Measurements from ENCODE around the gene CRIP1.

The CRIP1 gene

DNA sequence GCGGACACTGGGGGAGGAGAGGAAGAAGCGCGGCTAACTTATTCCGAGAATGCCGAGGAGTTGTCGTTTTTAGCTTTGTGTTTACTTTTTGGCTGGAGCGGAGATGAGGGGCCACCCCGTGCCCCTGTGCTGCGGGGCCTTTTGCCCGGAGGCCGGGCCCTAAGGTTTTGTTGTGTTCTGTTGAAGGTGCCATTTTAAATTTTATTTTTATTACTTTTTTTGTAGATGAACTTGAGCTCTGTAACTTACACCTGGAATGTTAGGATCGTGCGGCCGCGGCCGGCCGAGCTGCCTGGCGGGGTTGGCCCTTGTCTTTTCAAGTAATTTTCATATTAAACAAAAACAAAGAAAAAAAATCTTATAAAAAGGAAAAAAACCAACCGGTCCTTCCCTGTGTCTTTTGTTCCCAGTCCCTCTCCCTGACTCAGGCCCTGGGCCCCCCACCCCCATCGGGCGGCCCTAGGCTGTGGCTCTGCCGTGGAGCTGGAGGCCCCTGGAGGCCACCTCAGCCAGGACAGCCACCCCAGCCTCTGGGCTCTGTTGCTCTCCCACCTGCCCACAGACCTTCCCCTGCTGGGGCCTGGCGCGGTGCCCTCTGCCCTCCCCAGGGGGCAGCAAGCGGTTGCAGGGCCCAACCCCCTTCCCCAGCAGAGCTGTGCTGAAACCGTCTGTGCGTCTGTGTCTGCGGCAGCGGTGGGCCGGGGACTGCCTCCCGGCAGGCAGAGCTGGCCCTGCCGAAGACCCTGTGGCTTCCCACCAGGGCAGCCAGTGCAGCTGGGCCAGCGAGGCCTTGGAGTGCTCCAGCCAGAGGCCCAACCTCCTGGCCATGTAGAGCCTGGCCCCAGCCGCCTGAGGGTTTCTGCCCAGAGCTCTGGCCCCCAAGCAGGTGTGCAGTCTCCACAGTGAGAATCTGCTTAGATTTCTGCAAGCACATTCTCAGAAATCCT is 16.1 kb upstream of the CRIP1 start:
- DNase-seq (ENCODE audit: low read depth in 3 of 3), result no peak

DNA sequence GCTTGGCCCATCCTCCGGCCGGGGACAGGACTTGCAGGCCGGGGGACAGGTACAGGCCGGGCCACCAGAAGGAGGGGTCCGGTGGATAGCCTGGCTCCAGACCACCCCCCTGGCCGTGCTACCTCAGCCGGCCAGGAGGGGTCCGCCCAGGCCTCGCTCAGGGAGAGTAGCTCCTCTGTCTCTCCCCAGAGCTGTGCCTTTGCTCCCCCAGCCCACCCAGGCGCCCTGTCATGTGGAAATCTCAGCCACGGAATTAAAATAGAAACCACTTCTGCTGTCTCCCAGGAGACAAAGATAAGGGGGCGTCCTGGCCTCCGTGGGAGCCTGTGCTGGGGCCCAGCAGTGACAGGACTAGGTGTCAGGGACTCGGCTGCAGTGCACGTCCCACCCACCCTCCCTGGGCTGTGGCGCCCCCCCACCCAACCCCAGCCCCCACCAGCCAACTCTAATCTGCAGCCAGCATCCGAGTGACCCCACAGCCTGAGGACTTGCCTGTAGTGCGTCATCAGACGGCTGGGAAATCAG is 15.3 kb upstream of the CRIP1 start:
- DNase-seq (ENCODE audit: low read depth in 3 of 3), result no peak

DNA sequence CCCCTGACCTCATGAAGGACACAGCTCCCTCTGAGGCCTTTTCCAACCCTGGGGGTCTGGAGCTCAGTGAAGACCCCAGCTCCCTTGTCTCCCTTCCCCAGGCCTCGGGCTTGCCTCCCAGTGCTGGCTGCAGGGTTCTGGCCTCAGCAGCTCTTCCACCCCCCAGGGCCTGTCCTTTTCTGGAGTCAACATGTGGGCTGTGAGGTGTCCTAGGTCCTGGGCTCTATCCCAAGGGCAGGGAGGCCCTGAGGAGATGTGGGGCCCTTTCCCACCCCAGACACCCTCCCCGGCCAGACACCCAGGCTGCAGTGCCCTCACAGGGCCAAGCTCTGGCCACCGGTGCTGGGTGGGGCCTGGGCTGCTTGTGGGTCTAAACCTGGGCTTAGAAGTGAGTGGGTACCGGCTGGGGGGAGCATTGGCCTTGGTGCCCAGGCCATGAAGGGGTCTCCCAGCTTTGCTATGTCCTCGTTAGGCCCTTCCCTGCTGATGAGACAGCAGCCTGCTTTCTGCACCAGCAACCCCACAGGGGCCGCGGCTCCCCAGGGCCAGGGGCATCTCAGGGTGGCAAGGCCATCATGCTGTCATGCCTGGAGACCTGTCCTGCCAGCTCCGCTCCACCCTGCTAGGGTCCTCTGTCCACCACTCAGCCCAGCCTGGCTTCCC is 14.7 kb upstream of the CRIP1 start:
- no peak for DNase-seq (ENCODE audit: low read depth in 3 of 3)

DNA sequence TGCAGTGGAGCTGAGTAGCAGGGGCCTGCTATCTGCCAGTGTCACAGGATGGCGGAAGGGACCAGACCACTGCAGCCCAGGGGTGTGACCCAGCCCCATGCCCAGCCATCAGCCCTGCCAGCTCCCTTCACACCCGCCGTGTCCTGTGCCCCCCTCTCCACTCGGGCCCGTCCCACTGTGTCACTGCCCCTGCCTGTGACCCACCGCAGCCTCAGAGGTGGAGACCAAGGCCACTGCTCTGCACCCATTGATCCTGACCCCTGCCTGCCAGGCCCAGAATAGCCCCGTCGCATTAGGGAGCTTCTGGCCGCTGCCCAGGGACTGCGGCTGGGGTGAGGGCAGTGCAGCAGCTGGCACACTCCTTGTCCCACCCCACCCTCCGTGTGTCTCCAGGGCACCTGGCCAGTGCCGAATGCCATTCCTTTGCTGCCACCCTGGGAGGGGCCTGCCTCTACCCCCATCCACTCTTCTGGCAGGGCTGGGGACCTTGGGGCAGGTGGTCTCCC is 14.1 kb upstream of the CRIP1 start:
- no peak for DNase-seq (ENCODE audit: low read depth in 3 of 3)

DNA sequence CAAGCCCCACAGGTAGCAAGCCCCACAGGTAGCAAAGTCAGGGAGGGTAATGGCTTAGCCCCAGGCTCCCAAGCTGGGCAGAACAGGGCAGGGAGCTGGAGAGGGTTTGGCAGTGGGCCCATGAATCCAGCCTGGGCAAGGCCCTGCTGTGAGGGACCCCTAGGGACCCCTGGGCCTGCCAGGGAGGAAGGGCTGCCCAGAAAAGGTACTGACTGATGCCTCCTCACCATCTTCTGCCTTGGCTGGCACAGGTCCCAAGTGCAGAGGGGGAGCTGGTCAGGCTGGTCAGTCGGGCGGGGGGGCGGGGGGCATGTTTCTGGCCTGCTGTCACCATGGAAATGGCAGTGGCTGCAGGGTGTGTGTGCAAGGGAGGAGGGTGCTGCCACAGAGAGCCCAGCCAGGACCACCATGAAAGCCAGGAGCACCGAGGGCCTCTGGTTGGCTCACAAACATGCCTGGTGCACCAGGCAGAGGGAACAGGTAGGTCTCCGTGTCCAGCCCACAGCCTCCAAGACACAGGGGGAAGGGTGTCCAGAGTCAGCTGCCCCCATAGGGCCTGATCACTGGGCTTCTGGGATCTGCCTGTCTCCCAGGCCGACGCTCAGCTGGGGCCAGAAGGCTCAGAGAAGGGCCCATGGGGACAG is 13.5 kb upstream of the CRIP1 start:
- no peak for DNase-seq (ENCODE audit: low read depth in 3 of 3)

DNA sequence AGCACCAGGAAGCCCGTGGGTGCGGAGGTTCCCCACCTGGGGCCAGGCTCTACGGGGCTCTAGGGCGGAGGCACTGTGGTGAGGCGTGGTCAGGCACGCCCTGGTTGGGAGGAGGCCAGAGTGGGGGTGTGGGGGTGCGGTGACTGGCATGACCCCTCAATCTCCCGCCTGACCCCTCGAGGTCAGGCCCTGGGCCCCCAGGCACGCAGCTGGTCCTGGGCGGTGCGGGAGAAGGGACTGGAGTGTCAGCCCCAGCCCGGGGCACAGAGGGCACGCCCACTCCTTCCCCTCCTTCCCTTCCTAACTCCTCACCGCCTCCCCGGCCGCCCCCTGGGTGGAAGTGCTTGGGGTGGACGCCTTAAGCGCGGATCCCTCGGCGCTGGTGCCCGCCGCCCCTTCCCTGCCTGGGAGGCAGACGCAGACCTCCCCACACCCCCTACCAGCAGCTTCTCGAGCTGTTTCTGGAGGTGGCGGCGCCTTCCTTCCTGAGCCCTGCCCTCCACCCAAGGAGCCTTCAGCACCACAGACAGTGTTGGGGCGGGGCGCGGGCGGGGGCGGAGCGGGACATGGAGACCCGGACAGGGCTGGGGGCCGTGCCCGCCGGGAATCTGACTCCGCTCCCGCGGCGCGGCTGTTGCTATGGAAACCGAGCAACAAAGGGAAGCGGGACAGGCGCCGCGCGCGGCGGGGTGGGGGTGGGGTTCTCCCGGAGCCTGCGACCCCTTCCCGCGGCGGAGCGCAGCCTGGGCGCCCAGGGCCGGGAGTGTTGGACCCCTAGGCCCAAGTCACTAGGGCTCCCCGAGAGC is 12.8 kb upstream of the CRIP1 start:
- no peak for DNase-seq (ENCODE audit: low read depth in 3 of 3)

DNA sequence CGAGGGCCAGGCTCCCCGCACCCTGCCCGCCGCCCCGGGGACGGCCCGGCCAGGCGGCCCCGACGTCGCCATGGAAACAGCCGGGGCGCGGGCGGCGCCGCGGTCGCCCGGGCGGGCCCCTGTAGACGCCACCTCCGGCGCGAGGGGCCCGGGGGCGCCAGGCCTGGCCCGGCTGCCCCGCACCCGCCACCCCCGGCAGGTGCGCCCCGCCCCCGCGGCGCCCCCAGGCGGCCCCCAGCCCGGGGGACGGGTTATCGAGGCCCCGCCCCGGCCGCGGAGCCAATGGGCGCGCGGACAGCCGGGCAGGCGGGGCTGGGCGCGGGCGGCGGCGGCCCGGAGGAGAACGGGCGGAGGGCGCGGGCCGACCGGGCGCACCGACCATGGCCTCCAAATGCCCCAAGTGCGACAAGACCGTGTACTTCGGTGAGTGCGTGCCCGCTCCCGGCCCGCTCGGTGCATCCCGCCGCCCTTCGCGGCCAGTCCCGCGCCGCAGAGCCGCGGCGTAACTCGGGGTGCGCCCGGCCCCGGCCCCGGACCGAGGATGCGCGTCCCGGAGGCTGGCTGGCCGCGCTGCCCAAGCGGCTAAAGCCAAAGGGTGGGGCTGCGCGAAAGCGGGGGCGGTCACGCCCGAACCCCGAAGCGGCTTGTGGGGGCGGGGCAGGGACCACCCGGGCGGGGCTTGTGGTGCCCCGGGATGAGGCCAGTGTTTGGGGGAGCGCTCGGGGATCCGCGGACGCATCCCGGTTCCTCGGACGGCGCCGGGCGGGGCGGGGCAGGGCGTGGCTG is 12.0 kb upstream of the CRIP1 start, which contains the start of gene CRIP2:
Gene CRIP2, plus strand, starts transcription at position 339 of the 786 bp plus-strand sequence. Its CDS starts 42 bp downstream, at position 381.
- DNase-seq (ENCODE audit: low read depth in 3 of 3), result no peak

DNA sequence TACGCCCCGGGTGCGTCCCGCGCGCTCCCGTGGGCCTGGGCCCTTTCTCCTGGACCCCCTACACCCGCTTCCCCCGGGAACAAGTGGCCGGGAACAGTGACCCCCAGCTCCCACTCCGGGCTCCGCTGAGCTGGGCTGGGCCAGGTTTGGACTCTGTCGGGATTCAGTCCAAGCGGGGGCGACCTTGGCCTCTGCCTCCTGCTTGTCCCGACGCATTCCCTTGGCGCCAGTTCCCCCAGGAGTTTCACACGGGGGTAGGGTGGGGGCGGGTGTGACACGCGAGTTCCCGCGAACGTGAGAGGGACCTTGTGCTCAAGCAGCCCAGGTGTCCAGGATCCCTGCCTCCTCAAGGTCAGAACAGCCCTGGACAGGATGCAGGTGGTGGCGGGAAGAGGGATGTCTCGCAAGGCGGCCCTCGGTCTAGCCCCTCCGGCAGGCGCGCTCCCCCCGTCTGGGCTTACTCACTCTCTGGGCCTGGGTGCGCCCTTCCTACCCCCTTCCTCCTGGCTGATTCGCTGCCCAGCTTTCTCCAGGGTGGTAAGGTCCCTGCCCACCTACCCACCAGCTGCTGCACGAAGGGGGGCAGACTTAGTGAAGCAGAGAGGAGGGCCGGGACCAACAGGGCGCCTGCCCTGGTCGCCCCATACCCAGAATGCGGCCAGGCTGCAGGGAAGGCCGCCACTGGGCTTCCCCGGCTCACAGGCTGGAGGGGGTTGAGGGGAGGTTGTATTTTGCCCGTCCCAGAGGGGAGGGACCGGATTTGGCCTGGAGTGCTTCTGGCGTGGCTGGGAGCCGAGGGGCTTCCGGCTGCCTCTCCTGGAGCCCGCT is 11.2 kb upstream of the CRIP1 start:
- no peak for DNase-seq (ENCODE audit: low read depth in 3 of 3)

DNA sequence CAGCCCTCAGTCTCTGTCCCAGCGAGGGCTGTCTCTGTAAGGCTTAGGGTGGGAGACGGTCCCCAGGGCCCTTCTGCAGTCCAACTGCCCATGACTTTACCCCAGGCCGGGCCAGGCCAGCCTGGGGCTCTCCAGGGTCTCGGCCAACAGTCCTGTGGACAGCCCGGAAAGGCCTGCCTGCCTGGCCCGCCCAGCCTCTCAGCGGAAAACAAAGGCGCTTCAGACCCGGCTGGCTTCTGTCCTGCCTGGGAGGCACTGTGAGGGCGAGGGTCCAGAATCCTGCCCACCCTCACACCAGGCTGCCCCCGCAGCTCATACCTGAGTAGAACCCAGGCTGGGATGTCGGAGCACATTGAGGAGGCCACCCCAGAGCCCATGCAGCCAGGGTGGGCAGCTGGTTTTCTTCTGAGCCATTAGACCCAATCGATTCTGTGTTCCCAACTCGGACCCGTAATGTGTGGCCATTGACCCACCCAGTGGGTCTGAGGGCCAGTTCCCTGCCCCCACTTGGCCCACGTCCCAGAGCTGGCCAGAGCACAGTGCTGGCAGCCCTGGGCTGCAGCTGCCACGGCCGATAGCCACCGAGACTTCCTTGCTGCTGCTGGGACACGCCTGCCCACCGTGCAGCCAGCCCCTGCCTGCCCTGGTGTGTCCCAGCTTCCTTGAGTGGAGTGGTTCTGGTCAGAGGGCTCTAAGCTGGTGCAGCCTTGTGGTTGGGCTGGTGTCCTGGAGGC is 10.4 kb upstream of the CRIP1 start:
- DNase-seq (ENCODE audit: low read depth in 3 of 3), result no peak

DNA sequence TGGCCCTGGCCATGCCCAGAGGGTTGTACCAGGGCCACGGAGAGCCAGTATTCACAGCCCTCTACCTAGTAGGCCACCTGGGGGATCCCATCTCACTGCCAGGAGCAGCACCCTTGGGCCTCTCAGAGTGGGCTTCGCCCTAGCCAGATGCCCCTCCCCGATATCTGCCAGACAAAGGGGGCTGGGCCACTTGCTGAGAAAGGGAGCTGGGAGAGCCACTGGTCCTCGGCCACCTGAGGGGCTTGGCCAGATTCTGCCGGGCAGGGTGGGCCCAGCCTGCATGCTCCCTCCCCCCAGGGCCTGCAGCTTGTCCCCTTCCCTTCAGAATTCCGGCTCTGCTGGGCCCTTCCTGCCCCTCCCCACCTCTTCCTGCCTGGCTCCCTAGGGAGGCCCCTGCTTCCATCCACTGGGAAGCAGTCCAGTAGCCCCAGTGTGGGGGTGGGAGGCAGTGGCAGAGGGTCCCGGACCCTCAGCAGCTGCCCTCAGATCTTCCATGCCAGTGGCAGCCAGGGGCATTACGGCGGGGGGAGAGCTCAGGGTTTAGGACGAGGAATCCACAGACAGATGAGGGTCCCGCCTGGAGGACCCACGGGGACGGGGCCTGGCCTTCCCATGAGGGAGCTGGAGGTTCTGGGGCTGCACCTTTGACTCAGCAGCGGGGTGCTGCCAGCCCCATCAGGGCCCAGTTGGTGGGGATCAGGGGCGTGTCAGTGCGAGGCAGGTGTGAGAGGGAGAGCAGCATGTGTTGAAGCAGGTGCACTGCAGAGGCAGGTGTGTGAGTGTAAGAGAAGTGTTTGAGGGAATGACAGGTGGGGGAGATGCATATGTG is 9.6 kb upstream of the CRIP1 start:
- DNase-seq (ENCODE audit: low read depth in 3 of 3), result no peak

DNA sequence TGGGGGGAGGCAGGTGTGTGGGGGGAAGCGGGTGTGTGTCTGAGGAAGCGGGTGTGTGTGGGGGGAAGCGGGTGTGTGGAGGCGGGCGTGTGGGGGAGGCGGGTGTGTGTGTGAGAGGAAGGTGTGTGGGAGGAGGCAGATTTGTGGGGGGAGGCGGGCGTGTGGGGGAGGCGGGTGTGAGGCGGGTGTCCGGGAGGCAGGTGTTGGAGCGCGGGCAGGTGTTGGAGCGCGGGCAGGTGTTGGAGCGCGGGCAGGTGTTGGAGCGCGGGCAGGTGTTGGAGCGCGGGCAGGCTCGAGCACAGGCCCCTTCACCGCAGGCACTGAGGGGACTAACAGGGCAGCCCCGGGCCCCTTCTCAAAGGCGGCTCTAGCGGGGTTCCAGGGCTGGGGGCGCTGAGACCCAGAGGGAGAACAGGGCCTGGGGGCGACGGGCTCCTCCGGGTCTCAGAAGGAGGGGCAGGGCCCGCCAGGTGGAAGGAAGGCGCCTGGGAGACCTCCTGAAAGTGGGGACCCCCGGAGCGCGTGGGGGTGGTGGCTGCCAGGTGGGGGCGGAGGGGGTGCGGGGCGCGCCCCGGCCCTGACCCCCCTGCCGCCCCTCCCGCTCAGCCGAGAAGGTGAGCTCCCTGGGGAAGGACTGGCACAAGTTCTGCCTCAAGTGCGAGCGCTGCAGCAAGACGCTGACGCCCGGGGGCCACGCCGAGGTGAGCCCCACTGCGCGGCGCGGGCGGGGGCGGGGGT is 8.9 kb upstream of the CRIP1 start:
- no peak for DNase-seq (ENCODE audit: low read depth in 3 of 3)

DNA sequence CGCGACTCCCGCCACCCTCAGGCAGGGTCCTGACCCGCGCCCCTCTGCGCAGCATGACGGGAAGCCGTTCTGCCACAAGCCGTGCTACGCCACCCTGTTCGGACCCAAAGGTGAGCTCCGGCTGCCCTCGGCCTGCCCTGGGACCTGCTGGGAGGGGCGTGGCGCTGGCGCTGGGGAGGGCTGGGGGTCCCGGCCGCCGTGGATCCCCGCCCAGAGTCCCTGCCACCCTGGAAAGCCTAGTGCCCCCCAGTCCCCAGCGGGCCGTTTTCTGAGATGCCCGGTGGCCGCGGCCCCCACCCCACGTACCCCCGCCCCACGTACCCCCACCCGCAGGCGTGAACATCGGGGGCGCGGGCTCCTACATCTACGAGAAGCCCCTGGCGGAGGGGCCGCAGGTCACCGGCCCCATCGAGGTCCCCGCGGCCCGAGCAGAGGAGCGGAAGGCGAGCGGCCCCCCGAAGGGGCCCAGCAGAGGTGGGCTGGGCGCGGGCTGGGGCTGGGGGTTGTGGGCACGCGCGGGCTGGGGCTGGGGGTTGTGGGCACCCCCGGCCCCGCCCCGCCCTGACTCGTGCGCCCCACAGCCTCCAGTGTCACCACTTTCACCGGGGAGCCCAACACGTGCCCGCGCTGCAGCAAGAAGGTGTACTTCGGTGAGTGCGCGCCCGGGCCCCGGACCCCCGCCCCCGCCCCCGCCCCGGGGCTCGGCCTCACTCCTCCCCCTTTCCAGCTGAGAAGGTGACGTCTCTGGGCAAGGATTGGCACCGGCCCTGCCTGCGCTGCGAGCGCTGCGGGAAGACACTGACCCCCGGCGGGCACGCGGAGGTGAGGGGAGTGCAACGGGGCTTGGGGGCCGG is 8.1 kb upstream of the CRIP1 start:
- DNase-seq (ENCODE audit: low read depth in 3 of 3), result no peak

DNA sequence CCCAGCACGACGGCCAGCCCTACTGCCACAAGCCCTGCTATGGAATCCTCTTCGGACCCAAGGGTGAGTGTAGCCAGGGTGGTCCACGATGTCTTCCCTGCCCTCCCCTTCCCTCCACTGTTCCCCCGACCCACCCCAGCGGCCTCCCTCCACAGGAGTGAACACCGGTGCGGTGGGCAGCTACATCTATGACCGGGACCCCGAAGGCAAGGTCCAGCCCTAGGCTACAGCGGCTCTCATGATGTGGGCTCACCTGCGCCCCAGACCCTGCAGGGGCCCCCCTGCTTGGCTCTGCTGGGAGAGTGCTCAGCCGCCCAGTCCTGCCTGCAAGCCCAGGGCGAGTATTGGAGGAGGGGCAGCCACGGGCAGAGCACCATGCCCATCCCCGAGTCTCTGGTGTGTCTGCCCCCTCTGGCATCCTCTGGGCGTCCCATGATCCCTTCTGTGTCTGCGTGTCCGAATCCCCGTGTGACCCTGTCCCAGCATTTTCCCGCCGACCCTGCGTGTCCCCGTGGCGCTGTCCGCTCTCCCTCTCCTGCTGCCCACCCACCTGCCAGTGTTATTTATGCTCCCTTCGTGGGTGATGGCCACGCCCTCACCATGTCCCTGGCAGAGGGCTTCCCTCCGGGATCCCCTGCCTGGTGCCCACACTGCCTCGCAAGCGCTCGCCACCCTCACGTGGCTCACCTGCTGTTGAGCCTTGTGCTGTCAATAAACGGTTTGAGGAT is 7.1 kb upstream of the CRIP1 start:
- no peak for DNase-seq (ENCODE audit: low read depth in 3 of 3)

DNA sequence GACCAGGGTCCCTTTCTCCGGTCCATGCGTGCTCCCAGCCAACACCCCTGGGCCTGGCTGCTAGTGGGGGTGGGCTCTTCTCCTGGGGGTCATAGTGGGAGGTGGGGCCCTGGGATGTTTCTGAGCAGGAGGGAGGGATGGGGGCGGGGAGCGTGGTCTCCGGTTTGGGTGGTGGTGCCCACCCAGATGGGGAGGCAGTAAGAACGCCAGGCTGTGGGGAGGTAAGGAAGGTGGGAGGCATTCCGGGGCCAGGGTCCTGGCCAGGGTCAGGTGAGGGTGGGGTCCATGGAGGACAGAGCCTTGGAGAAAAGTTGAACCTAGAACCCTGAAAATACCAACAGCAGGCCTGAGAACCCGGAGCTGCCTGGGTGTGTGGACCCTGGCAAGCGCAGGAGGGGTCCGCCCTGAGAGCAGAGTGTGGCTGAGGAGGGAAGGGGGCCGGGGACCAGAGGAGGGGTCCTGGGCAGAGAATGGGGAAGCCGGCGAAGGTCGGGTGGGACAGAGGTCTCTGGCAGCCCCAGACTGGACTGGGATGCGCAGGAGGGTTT is 6.4 kb upstream of the CRIP1 start:
- DNase-seq (ENCODE audit: low read depth in 3 of 3), result no peak
